ENCODE data around the gene SLC34A2.
"Not testable (repeated sequence)": the region's sequence is repeated elsewhere in the genome, so short reads cannot be mapped to it uniquely, and the experiment has no call there.

GRCh38 chr4:25661441-25661840 is 5.8 kb downstream of the SLC34A2 start:
- TF ChIP-seq CTCF (conservative IDR thresholded peaks at IDR 0.05; ENCODE audit: low read length); EZH2phosphoT487 (IDR thresholded peaks at IDR 0.05; ENCODE audit: borderline replicate concordance): not testable (repeated sequence)

Data from Loucy (cell line).